HG03103 (cell line): ENCODE results near the gene SEC23A.
"Not testable (repeated sequence)": the region's sequence is repeated elsewhere in the genome, so short reads cannot be mapped to it uniquely, and the experiment has no call there.

Experiments
- ATAC-seq: cut with Tn5 transposase; IDR thresholded peaks from one replicate; pipeline ENCODE4 v1.9.1; 2021; ENCODE audit warnings: low read depth; ENCODE audit not compliant: unreplicated experiment

Gene SEC23A

GRCh38 chr14:39094515-39094914 is 8.5 kb downstream of the SEC23A start:
- no peak for ATAC-seq

GRCh38 chr14:39091716-39092115 is 11.3 kb downstream of the SEC23A start:
- no peak for ATAC-seq

- no peak for ATAC-seq
These were observed 12.4 kb downstream of the SEC23A start for GRCh38 chr14:39090548-39091111.

GRCh38 chr14:39087493-39087892 is 15.5 kb downstream of the SEC23A start:
- no peak for ATAC-seq

- no peak for ATAC-seq
These were observed 17.1 kb downstream of the SEC23A start for GRCh38 chr14:39085933-39086332.

- ATAC-seq: no peak
These were observed 19.9 kb downstream of the SEC23A start for GRCh38 chr14:39083127-39083526.

- ATAC-seq: no peak
These were observed 22.1 kb downstream of the SEC23A start for GRCh38 chr14:39080886-39081285.

- ATAC-seq: no peak
These were observed 31.9 kb downstream of the SEC23A start for GRCh38 chr14:39071096-39071495.

- no peak for ATAC-seq
These were observed 33.1 kb downstream of the SEC23A start for GRCh38 chr14:39069923-39070322.

GRCh38 chr14:39069169-39069805 is 33.7 kb downstream of the SEC23A start:
- not testable (repeated sequence) for ATAC-seq

GRCh38 chr14:39060818-39061437 is 42.1 kb downstream of the SEC23A start:
- ATAC-seq: peak; percentile 99

GRCh38 chr14:39055786-39056474 is 47.1 kb downstream of the SEC23A start:
- no peak for ATAC-seq

- ATAC-seq: not testable (repeated sequence)
These were observed 50.1 kb downstream of the SEC23A start for GRCh38 chr14:39052869-39053454.

GRCh38 chr14:39050389-39050788 is 52.6 kb downstream of the SEC23A start:
- no peak for ATAC-seq

- ATAC-seq: peak; percentile 53
These were observed 57.1 kb downstream of the SEC23A start for GRCh38 chr14:39045889-39046288.

GRCh38 chr14:39043352-39043943 is 59.6 kb downstream of the SEC23A start:
- ATAC-seq: no peak

GRCh38 chr14:39040529-39040928 is 62.5 kb downstream of the SEC23A start:
- ATAC-seq: no peak

- ATAC-seq: no peak
These were observed 64.5 kb downstream of the SEC23A start for GRCh38 chr14:39038542-39038941.

GRCh38 chr14:39036760-39037159 is 66.3 kb downstream of the SEC23A start:
- no peak for ATAC-seq

GRCh38 chr14:39035336-39035735 is 67.7 kb downstream of the SEC23A start:
- ATAC-seq: no peak
